ENCODE results near the gene AAR2.

Gene AAR2, protein sequence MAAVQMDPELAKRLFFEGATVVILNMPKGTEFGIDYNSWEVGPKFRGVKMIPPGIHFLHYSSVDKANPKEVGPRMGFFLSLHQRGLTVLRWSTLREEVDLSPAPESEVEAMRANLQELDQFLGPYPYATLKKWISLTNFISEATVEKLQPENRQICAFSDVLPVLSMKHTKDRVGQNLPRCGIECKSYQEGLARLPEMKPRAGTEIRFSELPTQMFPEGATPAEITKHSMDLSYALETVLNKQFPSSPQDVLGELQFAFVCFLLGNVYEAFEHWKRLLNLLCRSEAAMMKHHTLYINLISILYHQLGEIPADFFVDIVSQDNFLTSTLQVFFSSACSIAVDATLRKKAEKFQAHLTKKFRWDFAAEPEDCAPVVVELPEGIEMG

DNA sequence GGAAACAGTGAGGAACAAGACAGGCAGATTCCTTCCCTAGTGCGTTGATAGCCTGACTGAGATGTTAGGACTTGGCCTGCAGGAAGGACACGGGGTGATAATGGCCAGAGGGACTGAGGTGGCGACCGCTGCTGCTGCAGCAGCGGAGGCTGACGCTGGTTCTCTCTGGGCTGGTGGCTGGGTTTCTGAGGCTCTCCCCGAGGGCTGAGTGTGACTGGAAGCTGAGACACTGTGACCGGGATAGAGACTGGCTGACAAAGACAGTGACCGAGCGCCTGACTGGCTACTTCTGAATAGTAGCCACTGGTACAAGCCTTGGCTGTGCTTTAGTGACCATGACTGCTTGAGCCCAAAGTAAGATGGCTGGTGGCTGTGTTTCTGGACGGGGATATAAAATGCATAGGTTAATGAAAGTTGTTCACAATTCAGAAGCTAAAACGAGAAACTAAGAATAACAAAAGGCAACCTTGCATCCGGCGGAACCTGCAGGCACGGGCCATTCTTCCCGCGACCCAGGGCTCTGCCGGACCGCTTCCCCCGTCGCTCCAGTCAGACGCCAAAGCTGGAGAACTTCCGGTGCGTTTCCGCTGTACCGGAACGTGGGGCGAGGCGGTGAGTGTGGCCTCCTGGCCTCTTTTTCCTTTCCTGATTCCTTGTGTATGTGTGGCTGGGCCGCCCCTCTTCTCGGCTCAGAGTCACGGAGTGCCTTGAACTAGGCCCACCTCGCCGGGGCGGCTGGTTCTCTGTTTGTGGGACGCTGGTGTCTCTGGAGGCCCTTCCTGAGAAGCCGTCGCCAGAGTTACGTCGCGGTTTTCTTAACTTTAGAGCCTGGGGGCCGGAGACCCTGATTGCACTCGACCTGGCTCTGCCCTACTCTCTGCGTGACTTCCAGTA is at the start of gene AAR2:
TSS of gene AAR2 (plus strand) at position 587 of the 894 bp plus-strand sequence. CDS start 3,391 bp downstream, outside the sequence.
- intact Hi-C loops (cut with DNase I): no loop called here
- peak; percentile 65 to 95 (median 85) for DNase-seq

DNA sequence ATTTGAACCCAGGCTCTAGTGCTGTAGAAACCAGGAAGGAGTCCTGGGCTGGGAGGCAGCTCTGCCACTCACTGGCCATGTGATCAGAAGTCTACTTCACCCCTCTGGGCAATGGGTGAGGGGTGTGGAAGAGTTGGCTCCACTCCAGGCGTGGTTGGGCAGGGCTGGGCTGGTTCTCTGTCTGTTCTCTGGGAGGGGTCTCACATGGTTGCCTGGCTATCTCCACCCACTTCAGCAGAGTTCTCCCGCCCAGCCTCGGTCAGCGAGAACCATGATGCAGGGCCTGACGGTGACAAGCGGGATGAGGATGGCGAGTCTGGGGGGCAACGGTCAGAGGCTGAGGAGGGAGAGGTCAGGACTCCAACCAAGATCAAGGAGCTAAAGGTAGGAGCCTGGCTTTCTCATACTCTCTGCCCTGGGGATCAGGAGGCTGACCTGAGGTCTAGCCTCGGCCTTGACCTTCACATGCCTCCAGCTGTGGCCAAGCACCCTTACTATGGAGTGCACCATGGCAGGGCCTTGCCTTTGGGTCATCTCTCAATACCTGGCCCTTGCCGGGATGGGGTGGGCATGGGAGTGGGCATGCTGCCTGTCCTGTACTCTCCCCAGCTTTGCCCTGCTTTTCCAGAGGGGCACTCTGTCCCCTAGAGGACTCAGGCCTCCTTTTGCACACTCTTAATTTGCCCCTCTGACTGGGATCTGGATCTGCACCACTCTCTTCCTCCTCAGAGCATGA is 42.1 kb upstream of the AAR2 start:
- intact Hi-C loops (cut with DNase I): loop anchor here (10.0 kb wide), 1 partner anchor 199 kb away; no protein-coding TSS in a partner anchor
- no peak for DNase-seq

DNA sequence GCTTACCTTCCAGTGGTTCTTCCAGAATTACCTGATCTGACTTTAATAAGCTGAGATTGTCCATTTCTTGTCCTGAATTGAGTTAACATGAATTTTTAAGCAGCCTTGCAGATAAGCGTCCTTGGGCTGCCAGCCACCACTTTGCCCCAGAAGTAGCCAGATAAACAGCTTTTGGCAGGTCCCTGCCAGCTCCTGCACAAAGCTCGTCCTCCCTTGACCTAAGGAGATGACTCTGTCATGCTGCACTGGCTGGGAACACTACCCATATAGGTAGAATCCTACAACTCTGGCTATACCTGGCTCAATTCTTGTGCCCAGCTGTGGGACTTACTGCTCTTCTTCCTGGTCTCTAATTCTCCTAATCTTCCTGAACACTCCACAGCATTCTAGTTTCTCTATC is 39.6 kb upstream of the AAR2 start:
- no peak for DNase-seq
- intact Hi-C loops (cut with DNase I): loop anchor here (10.0 kb wide), 1 partner anchor 202 kb away; no protein-coding TSS in a partner anchor

DNA sequence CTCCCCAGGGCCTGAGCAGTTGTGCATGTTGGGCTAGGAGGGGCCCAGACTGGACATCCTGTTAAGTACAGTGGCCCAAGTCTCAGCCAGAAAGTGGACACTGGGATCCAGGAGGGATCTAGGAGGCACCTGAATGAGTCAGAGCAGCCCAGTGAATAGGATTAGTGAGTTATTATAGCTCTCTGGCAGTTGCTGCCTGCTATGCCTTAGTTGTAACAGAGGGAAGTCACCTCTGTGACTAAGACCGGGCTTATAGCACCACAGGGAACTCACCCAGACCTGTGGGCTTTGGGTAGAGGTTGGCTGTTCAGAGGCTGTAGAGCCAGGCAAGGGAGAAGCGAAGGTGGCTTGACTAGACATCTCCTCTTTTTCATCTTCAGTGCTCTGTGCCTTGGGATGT is 39.0 kb upstream of the AAR2 start:
- no peak for DNase-seq
- intact Hi-C loops (cut with DNase I): loop anchor here (10.0 kb wide), 1 partner anchor 202 kb away; no protein-coding TSS in a partner anchor

DNA sequence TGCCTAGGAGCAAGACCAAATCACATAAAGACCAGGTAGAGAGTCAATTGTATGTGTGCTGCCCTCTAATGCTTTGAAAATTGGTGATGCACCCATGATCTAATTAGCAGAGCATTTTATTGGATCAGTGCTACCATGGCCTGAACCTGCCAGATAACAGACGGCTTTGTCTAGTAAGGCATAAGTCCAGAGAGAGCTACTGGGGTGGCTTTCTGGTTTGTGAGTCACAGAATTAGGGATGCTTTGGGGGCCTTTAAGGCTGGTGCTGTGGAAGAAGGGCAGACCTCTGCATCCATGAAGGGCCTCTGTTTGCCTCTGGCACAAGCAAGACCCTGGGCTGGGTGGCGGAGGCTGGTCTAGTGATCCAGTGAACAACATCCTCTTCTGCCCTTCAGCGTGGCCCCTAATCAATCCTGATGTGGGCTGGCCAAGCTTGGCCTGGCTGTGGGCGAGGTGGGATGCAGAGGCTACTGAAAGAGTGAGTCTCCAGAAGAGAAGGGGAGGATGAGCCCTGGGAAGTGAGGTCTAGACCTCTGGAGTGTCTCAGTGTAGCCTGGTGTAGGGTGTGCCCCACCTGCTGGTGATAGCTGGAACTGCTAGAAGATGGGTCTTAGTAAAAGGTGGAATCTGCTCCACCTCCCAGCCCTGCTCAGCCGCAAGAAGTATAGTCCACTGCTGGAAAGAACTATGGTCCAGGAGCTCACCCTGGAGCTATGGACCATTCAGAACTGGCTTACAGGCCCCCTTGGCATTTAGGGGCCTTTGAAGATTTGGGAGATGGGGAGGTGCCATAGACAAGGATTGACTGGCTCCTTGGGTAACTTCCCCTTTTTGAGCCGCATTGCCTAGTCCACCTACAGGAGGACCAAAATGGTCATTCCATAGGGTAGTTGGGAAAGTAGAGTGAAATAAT is 36.7 kb upstream of the AAR2 start:
- intact Hi-C loops (cut with DNase I): loop anchor here (2.0 to 10.0 kb wide), 2 partner anchors 43 to 205 kb away; no protein-coding TSS in a partner anchor

DNA sequence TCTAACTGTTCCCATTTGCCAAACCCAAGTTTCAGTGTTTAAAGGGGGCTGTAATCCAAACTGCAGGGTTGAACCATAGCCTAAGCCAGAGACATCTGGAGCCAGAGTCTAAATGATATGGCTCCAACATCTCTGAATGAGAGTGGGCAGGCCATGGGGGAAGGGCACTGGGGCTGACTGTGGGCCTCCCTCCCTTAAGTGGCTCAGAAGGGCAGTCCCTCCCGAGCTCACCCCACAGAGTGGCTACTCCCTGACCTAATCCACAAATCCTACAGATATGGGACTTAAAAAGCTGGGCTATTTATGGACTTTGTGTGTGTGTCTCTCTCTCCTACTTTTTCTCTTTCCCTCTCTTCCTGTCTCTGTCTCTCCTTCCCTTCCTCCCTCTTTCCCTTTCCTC is 35.8 kb upstream of the AAR2 start:
- intact Hi-C loops (cut with DNase I): loop anchor here (2.0 kb wide), 1 partner anchor 44 kb away; no protein-coding TSS in a partner anchor
- DNase-seq: no peak

More for the DNA sequence above, 36.7 kb upstream of the AAR2 start:
- peak; percentile 49 to 95 (median 88) for DNase-seq

DNA sequence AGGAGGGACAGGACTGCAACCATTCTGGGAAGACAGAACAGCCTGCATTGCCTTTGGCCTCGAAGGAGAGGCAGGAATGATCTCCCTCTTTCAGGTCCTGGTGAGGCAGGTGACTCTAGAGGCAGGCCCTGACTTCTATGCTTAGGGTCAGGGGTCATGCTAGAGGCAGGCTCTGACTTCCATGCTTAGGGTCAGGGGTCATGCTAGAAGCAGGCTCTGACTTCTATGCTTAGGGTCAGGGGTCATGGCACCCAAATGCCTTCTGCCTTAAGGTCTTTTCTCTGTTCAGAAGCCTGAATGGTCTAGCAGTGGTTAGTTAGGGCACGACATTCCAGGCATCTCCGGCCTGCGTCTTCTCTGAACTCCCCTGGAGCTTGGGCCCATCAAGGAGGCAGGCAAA is 35.1 kb upstream of the AAR2 start:
- intact Hi-C loops (cut with DNase I): loop anchor here (2.0 kb wide), 1 partner anchor 44 kb away; no protein-coding TSS in a partner anchor
- DNase-seq: no peak

DNA sequence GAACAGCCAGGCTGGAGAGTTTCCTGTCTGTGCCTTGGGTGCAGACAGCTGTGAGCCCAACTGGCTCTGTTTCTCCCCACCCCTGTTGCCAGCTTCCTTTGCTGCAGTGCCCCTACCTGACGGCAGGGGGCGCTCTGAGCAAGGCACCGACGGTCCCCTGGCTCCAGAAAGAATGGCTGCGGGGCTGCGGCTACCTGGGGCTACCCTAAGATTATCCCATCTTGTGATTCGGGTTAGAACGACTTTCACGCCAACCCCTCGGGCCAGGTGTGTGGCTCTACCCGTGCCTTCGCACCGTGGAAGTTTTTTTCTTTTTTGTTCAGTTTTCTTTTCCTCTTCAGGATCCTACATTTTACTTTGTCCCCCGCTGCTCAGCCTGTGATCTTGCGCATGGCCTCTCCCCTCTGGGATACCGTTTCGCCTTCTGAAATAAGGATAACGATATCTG is 33.4 kb upstream of the AAR2 start:
- intact Hi-C loops (cut with DNase I): no loop called here
- peak; percentile 29 to 92 (median 82) for DNase-seq

DNA sequence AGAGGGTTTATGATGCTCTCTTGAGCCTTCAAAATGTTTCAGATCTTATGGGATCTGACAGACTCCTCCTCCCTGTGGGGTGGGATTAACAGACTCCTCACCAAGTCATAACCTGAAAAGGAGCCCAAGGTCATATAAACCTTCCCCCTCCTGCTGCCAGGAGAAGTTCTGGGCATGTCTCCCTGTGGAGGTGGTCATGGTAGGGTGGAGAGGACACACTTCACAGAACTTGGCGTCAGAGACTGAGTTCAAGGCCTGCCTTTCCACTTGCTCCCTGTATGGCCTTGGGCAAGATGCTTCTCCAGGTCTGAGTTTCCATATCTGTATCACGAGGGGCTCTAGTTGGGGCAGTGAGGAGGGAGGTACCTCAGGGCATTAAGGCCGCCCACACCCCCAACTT is 32.4 kb upstream of the AAR2 start:
- intact Hi-C loops (cut with DNase I): no loop called here
- no peak for DNase-seq

DNA sequence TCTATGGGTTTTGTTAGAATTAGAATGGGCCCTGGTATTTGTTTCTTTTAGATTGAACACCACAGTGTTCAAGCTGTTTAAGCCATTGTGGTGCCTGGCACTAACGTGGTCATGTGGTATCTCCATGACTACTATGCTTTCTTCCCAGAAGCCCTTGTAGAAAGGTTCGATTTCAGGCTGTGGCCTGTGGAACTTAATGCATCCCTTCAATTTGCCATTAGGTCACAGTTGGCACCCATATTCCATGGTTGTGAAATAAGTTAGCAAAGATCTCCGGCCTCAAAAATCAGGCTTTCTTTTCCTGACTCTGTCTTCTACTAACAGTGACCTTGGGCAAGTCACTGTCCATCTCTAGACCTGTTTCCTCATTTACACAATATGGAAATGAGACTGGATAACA is 31.3 kb upstream of the AAR2 start:
- DNase-seq: no peak
- intact Hi-C loops (cut with DNase I): no loop called here

DNA sequence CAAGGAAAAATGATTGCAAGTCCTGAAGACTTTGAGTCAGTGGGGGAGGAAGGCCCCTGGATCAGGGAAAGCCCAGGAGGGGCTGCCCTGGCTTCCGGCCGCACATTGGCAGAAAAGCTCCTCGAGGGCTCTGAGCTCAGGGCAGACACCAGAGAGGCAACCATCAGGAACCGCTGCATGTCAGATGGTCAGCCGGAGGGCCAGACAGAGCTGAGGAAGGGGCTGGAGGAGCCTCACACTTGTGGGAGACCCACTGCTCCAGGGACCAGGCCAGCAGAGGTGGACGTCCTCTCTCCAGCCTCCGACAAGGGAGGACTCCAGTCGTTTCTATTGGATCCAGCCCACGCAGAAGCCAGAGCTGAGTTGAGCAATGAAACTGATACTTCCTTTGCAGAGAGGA is 30.2 kb upstream of the AAR2 start:
- no peak for DNase-seq
- intact Hi-C loops (cut with DNase I): no loop called here

DNA sequence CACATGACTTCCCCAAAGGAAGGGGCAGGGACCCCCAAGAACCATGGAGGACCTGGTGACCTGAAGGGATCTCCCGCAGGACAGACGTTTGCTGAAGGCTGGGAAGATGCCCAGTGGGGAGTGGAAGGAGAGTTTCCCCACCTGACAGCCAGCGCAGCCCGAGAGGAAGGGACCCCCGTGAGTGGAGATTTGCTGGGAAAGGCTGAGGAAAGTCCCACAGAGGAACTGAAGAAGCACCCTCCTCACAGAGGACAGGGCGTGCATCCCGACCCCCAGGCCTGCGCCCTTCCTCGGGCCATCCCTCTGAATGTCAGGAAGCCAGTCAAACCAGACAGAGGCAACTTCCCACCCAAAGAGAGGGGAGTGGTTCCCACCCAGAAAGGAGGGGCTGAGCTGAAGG is 29.6 kb upstream of the AAR2 start:
- intact Hi-C loops (cut with DNase I): no loop called here
- no peak for DNase-seq

DNA sequence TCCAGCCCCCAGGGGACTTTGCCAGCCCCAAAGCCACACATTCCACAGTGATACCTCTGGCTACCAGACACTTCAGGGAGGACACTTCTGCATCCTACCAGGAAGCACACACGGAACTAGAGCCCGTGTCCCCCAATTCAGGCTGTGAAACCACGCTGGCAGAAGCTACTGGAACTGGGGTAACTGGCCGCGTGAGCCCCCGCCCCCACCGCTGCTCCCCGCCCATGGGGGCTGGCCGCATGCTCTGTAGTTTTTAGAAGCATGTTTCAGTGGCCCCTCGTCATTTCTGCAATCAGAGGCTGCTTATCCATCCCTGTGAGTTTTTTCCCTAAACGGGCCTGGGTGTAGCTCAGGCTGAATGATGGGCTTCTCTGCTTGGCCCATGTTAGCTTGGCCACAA is 28.7 kb upstream of the AAR2 start:
- intact Hi-C loops (cut with DNase I): no loop called here
- DNase-seq: no peak

DNA sequence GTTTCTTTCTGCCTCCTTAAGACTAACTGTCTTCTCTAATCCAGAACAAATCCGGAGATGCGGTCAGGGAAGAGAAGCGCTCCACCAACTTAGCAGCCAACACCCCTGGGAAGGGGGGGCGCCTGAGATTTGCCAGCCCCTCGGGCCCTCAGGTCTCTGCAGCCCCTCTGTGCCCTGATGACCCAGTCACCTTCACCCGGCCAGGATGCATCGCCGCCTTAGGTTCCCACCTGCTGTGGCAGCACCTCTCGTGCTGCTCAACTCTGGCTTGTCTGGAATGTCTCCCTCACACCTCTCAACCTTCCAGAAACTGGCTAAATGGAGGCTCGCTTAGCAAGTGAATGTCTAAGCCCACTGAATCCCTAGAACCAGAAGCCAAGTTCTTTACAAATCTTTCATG is 28.0 kb upstream of the AAR2 start:
- no peak for DNase-seq
- intact Hi-C loops (cut with DNase I): no loop called here

DNA sequence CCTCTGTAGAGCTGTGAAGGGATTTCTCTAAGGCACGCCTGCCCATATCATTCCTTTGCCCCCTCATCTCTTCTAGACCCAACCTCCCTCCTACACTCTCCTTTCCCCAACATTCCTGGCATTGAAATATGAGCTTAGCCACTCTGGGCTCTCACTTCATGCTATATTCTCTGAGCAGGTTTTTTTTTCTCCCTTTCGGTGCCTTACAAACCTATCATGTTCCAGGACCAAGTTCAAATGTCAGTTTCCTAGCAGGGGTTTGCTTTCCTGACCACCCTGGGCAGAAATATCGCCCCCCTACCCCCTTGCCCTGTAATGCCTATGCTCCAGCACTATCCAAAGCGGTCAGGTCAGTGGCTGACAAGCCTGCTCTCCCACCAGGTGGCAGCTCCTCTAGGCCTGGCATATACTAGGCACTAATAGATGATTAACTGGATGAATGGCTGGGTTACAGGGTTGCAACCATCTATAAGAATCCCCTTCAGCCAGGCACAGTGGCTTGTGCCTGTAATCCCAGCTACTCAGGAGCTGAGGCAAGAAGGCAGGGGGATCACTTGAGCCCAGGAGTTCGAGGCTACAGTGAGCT is 25.7 kb upstream of the AAR2 start:
- intact Hi-C loops (cut with DNase I): no loop called here
- no peak for DNase-seq

DNA sequence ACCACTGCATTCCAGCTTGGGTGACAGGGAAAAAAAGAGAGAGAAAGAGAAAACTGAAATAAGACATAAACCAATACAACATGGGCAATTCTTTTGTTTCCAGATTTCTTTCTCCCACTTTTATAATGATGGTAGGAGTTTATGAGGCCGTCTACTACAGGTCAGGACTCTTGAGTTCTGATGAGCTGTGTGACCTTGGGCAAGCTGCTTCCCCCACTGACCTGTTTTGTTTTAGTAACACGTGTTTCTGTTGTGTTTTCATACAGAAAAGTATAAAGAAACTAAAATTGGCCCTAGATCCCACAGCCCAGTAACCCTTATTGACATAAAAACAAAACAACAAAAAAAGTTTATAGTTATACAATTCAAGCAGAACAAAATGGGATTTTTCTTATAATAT is 22.9 kb upstream of the AAR2 start:
- intact Hi-C loops (cut with DNase I): no loop called here
- no peak for DNase-seq

DNA sequence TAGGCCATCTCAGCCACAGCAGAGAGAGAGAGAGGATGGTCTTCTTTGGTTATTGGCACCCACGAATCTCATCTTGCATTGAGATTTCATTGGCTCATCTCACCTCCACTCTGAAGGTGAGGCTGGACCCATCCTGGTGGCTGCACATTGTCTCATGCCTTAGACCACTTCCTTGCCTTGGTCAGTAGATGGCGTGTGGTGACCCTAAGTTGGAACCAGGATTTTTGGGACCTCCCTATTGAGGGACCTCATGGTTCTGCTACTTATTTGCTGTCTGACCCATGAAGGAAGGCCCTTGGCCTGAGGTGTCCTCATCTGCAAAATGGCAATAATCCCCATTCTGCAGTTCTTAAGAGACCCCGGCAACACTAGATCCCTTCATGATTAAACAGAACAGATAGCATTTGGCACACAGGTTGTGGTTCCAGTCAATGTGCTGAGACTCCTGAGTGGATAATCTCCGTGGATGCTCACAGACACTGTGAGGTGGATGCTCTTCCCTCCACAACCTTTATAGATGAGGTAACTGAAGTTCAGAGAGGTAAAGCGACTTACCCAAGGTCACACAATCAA is 21.5 kb upstream of the AAR2 start:
- no peak for DNase-seq
- intact Hi-C loops (cut with DNase I): no loop called here

All from head of caudate nucleus (tissue), 42 donors.